HepG2 (cell line): ENCODE measurements around the gene DAD1. TPM values are rescaled to one million over a fixed set of nuclear protein-coding genes. Genes with fewer than 3 reads are reported as not detected.

ENCODE experiments used
- HMGXB4 ChIP-seq, 2 experiments: sonication (generic) in 1 of 2; formaldehyde crosslinking in 1 of 2; IDR thresholded peaks; 2 replicates each; pipeline versions ENCODE4 v1.4.0 to v1.6.1; 2018 to 2020; ENCODE audit warnings: missing genetic modification reagents in 2 of 2, borderline replicate concordance in 1 of 2, low read depth in 1 of 2, mild to moderate bottlenecking in 1 of 2, missing biosample characterization in 1 of 2
- KLF11 ChIP-seq: IDR thresholded peaks from 2 replicates; pipeline ENCODE4 v1.6.1; 2016; ENCODE audit warnings: missing compliant biosample characterization
- MEIS2 ChIP-seq: sonication (generic); formaldehyde crosslinking; IDR thresholded peaks from 2 replicates; pipeline ENCODE4 v1.9.0; 2021; ENCODE audit warnings: mild to moderate bottlenecking, missing genetic modification reagents
- MTF1 ChIP-seq: sonication (generic); formaldehyde crosslinking; IDR thresholded peaks from 2 replicates; pipeline ENCODE4 v1.5.0; 2020; ENCODE audit warnings: missing genetic modification reagents
- NFATC3 ChIP-seq: sonication (generic); formaldehyde crosslinking; IDR thresholded peaks from 2 replicates; pipeline ENCODE4 v1.5.1; 2020; ENCODE audit warnings: mild to moderate bottlenecking, missing genetic modification reagents
- NKX3-1 ChIP-seq: sonication (generic); formaldehyde crosslinking; IDR thresholded peaks from 2 replicates; pipeline ENCODE4 v1.5.0; 2020; ENCODE audit warnings: missing genetic modification reagents
- PITX1 ChIP-seq: sonication (generic); formaldehyde crosslinking; IDR thresholded peaks from 2 replicates; pipeline ENCODE4 v1.5.1; 2020; ENCODE audit warnings: mild to moderate bottlenecking, missing genetic modification reagents
- TRAFD1 ChIP-seq: sonication (generic); formaldehyde crosslinking; IDR thresholded peaks from 2 replicates; pipeline ENCODE4 v1.5.1; 2020; ENCODE audit warnings: missing genetic modification reagents, mild to moderate bottlenecking, borderline replicate concordance
- ZBTB40 ChIP-seq, 2 experiments: fragments of 450-650 bp in 1 of 2; sonication (generic) in 1 of 2; formaldehyde crosslinking in 1 of 2; IDR thresholded peaks; 2 replicates each; pipeline versions ENCODE4 v1.6.1 to v1.8.0; 2016 to 2022; ENCODE audit warnings: antibody characterized with exemption in 1 of 2, mild to moderate bottlenecking in 1 of 2, missing genetic modification reagents in 1 of 2
- ZBTB43 ChIP-seq: sonication (generic); formaldehyde crosslinking; conservative IDR thresholded peaks from 2 replicates; pipeline ENCODE4 v1.4.0; 2020; ENCODE audit warnings: missing genetic modification reagents
- ZNF274 ChIP-seq: sonication (generic); formaldehyde crosslinking; IDR thresholded peaks from 2 replicates; pipeline ENCODE4 v1.5.1; 2020; ENCODE audit warnings: mild to moderate bottlenecking, missing genetic modification reagents
- ZNF530 ChIP-seq: sonication (generic); formaldehyde crosslinking; IDR thresholded peaks from 2 replicates; pipeline ENCODE4 v1.5.0; 2020; ENCODE audit warnings: low read depth, mild to moderate bottlenecking, missing genetic modification reagents
- ZNF777 ChIP-seq: sonication (generic); formaldehyde crosslinking; IDR thresholded peaks from 2 replicates; pipeline ENCODE4 v1.4.0; 2020; ENCODE audit warnings: missing genetic modification reagents
- polyA plus RNA-seq, 8 experiments: library from polyadenylated mRNA; depleted of rRNA in 3 of 8; stranded (reverse) in 7 of 8; unstranded in 1 of 8; fragments of >200 nt; fragmentation: Illumina TruSeq in 4 of 8; extraction: Trizol in 4 of 8; gene quantifications; 2 replicates each; pipeline versions ENCODE4 v1.2.1 to v1.2.3, GENCODE V29; 2011 to 2016; ENCODE audit warnings: low read depth in 4 of 8, missing spikeins in 1 of 8, mixed read lengths in 1 of 8; ENCODE audit not compliant: insufficient read depth in 1 of 8
- total RNA-seq, 5 experiments: library from RNA; depleted of rRNA; stranded (reverse); fragments of >200 nt; fragmentation: Illumina TruSeq; extraction: Trizol; gene quantifications; 2 replicates each; pipeline ENCODE4 v1.2.3, GENCODE V29; 2016; ENCODE audit warnings: low read depth in 1 of 5

The DAD1 gene
- total and polyA plus RNA-seq, 2 of the 13 experiments (the other 11 are each of a cell fraction or from before 2014, with no cell fraction given) = 558 to 626 TPM

DNA sequence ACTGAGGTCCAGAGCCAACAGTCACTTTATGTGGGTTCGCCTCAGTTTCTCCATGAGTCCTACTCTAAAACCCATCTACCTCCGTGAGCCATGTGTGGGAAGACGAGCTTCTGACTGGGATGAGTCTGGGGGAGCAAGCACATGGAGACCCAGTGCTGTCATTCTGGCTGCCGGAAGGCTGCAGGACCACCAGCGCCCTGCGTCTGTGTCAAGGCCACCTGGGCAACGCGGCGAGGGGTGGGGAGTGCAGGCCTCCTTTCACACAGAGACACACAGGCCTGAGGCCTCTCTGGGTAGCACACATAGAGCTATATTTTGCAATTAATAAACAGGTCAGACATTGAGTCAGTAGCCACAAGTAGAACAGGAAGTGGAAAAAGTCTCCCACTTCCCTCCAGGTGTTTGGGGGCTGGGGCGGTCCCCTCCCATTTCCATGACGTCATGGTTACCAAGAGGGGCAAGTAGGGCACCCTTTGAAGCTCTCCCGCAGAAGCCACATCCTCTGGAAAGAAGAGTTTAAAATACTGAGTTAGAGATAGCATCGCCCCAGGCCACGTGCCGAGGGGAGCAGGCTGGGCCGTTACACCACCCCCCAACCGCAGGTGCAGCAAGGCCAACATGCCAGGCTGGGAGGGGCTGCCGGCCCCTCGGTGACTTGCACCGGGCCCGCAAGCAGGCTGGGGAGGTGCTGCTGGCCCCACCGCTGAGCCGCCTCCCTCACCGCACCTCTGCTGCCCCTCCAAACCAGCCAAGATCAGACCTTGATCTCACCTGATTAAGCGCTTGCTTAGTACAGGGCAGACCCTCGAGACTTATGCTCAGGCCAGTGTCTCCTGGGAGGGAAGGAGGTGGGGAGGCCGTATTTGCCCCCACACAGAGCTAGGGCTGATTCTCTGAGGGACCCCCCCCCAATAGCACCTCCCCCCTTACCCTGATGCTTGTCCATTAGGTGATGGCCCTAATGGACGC, 32.7 kb downstream of the DAD1 start (continued):
- TF ChIP-seq ZBTB43 (CRISPR knock-in tag) (0 out of 2 replicates have a peak, but pooled peaks have one; percentile 28), ZBTB40 (IDR thresholded peaks at IDR 0.05) (no peak), ZBTB40 (CRISPR knock-in tag; IDR thresholded peaks at IDR 0.05) (no peak), ZNF274 (no peak), NFATC3 (no peak), NKX3-1 (CRISPR knock-in tag) (no peak), KLF11 (CRISPR knock-in tag) (no peak), ZNF530 (no peak), ZNF777 (no peak), TRAFD1 (CRISPR knock-in tag) (peak; percentile 73; the same call in 1 of the 2 replicates), PITX1 (CRISPR knock-in tag) (peak; percentile 13; the same call in 1 of the 2 replicates), HMGXB4 (CRISPR knock-in tag; IDR thresholded peaks at IDR 0.05; ENCODE audit: borderline replicate concordance in 1 of 2, low read depth in 1 of 2) (no peak), MTF1 (CRISPR knock-in tag) (no peak), MEIS2 (0 out of 2 replicates have a peak, but pooled peaks have one; percentile 50)
